Limb (tissue), 2 donors: ENCODE data around the gene PAPSS2.
A peak's percentile ranks its signal among the peaks of the same experiment; 100 is the strongest.
"Not testable (repeated sequence)": the region's sequence is repeated elsewhere in the genome, so short reads cannot be mapped to it uniquely, and the experiment has no call there.

Experiments used
- DNase-seq, 2 donors: peaks; one replicate each; pipeline ENCODE4 v3.0.0-alpha.2; 2016; ENCODE audit errors: extremely low spot score in 2 of 2

The PAPSS2 gene

GRCh38 chr10:87702973-87703294, 43.3 kb downstream of the PAPSS2 start:
- DNase-seq: no peak

DNA sequence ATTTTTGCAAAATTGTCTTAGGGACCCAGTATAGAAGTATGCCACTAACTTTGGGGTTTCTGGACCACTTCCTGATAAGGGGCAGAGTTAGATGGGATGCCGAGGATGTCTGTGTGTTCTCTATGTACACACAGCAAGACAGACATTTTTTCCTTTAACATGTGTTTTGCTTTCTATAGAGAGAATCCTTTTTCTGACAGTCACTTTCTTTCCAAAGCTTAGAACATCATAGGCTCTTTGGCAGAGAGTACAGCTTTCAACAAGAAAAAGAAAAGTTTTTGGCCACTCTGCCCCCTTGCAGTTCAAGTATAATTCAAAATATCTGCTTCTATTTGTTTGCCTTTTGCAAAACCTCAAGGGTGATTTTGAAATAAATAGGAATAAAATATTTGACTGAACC, 44.1 kb downstream of the PAPSS2 start:
- no peak for DNase-seq

GRCh38 chr10:87705339-87705738, 45.7 kb downstream of the PAPSS2 start:
- no peak for DNase-seq

DNA sequence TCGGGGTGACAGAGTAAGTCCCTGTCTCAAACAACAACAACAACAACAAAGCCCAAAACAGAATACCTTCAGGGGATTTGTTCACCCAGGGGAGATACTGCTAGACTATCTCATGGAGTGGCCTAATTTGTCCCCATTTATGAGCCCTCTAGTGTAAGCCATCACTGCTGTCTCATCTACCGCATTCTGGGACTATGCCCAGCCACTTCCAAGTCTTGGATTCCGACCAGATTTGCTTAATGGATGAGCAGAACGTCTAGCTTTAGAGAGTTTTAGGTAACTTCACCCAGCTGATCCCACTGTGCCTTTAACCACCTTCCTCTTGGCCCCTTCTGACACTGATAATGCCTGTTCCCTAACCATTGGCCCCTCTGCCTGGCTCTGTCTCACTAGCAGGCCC, 47.1 kb downstream of the PAPSS2 start:
- no peak for DNase-seq

GRCh38 chr10:87707254-87707653, 47.6 kb downstream of the PAPSS2 start:
- no peak for DNase-seq

DNA sequence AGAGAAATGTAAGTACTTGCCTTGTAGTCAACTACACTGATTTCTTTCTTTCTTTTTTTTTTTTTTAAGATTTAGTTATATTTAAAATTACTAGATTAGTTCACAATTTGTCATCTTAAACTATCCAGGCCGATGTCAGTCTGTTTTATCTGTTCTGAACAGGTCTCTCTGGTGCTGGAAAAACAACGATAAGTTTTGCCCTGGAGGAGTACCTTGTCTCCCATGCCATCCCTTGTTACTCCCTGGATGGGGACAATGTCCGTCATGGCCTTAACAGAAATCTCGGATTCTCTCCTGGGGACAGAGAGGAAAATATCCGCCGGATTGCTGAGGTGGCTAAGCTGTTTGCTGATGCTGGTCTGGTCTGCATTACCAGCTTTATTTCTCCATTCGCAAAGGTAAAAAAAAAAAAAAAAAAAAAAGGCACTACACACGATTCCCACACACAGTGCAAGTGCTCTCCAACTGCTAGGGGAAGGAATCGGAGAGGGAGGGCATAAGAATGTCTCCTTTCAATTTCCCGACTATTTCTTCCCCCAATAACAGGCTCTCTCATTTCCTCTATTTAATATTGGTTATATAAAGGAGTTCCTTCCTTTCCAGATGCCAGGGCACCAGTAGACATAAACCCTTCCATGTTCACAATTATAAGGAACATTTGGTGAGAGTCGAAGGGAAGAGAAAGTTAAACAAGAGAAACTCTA, 53.4 kb downstream of the PAPSS2 start:
- DNase-seq: no peak

DNA sequence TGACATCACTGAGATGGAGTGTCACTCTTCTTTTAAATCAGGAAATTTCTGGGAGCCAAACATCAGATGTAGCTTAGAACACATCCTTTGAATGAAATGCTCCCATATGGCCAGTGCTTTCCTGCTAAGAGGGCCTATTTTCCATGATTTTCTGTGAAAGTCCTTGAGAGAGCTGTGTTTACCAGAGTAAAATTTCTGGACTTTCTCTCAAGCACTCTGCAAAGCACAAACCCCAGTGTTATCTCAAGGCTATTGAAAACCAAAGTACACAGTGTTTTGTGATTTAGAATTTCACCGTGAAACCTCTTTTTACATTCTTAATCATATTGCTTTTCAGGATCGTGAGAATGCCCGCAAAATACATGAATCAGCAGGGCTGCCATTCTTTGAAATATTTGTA, 54.0 kb downstream of the PAPSS2 start:
- DNase-seq: no peak

- no peak for DNase-seq
Observed at GRCh38 chr10:87715552-87716347, 56.1 kb downstream of the PAPSS2 start.

GRCh38 chr10:87716348-87716670, 56.6 kb downstream of the PAPSS2 start:
- DNase-seq: no peak

DNA sequence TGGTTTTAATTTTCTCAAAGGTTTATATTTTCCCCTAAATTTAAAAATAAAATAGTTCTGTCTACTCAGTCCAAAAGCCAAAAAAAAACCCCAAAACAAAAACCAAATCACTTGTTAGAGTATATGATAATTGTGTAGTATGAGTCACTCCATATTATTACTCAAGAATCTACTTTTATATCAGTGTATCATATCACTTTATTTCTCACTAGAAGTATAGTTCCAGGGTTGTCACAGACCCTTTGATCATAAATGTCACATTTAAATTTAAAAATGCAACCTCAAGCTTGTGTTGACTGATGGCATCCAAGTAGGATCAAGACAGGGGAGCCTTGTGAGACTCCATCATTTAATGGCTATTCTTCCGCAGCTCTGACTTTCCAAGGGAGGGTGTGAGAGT, 61.0 kb downstream of the PAPSS2 start:
- DNase-seq: no peak

GRCh38 chr10:87721781-87722180, 62.1 kb downstream of the PAPSS2 start:
- no peak for DNase-seq

DNA sequence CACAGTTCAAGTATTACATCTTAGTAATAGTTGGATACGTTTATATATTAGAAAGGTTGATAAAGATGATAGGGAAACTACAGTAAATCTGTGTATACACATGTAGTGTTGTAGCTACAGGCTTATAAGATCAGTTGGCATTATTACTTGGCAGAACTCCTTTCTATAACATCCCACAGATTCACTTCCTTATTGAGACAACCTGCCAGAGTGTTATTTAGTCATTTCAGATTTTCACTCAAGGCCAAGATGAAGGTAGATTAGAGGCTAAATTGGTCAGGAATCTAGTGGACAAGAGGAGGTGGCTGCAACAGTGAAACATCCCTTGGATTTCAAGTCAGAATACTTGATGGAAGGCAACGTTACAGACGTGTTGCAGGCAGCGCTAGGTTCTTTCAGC, 63.0 kb downstream of the PAPSS2 start:
- DNase-seq: no peak

DNA sequence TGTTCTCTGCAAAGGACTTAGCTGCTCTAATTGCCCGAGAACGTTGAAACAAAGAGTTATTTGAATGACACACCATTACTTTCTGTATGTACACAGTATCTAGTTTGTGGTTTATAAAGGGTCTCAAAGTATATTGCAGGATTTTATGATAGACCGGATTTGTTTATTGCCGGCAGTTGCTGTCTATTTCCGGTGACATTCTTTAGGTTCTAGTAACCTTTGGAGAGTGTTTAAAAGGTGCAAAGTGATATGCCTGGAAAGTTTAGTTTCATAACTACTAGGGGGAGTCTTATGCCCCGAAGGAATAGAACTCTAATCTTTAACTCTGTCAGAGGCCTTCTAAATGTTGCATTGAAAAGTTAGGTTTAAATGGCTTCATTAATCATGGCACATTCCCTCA, 63.8 kb downstream of the PAPSS2 start:
- DNase-seq: no peak

- DNase-seq: no peak
Observed at GRCh38 chr10:87724789-87725188, 65.1 kb downstream of the PAPSS2 start.

- no peak for DNase-seq
Observed at GRCh38 chr10:87729940-87730339, 70.3 kb downstream of the PAPSS2 start.

DNA sequence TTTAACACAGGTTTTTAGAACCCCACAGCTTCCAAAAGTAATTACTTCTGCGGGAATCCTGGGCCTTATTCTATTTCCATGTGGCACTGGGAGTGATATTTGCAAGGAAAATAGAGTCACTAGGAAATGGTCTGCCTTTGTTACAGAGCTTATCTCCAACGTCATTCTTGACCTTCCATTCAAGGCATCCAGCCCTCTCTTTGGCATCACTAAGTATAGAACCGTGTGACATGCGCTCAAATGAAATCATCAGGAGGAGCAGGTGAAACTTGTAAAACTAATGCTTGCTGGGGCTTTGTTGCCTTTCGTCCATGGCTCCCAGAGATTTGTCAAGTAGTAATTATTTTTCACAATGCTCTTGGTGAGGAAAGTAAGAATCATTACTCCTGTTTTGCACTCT, 73.4 kb downstream of the PAPSS2 start:
- DNase-seq: no peak

DNA sequence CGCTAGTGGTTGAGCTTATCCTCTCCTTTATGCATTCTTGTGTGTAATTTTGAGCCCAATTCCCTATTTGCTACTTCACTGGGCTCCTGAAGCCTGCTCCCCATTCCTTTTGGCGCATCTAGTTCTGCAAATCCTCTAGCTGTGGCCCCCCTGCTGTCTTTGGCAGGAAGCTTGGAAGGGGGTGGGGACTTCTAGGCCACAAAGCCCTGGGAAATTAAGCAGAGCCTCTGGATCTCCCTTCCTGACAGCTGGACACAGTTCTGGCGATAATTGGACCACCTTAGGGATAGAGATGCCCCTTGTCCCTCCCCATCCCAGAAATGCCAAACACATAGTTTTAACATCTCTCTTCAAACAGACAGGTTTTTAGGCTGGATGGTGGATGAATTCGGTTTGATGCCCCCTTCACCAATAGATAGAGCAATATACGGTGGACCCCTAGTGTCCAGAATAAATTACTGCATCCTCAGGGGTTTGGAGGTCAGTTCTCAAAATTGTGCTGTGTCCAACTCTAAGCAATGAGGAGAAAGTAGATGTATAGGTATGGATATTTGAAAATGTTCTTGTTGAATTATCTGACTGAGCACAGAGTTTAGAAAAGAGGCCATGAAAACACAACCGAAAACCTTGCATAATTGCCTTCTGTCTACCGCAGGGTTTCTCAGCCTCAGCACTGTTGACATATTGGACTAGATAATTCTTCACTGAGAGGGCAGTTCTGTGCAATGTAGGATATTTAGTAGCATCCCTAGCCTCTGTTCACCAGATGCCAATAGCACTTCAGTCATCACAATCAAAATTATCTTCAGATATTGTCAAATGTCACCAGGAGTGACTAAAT, 75.5 kb downstream of the PAPSS2 start:
- DNase-seq: peak; percentile 49 to 60

- DNase-seq: not testable (repeated sequence)
Observed at GRCh38 chr10:87738253-87738652, 78.6 kb downstream of the PAPSS2 start.

DNA sequence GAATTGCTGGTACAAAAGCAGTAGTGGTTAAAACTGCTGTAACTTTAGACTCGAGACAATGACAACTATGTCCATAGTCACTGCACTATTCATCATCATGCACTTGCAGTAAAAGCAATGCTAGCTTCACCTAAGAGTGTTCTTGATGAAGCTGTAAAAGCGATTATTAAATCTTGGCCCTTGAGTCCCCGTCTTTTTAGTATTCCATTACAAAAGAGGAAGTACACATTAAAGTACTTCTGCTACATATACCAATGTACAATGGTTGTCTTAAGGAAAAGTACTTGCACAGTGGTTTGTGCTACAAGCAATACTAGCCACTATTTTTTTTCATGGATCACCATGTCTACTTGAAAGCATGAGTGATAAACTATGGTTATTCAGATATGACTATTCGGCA, 80.0 kb downstream of the PAPSS2 start:
- DNase-seq: no peak

DNA sequence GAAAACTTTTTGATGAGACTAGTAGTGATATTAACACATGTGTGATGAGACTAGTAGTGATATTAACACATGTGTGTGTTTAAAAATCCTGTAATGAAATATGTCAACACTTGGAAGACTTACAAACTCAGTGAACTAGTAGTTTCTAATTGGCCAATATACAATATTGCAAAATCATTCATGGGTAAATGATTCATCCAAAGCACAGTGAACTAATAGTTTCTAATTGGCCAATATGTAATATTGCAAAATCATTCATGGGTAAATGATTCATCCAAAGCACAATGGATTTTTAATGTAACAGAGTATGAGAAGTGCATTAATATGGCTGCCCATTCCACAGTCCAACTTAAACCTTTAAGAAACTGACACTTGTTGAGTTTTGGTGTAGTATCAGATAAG, 80.6 kb downstream of the PAPSS2 start:
- DNase-seq: no peak

DNA sequence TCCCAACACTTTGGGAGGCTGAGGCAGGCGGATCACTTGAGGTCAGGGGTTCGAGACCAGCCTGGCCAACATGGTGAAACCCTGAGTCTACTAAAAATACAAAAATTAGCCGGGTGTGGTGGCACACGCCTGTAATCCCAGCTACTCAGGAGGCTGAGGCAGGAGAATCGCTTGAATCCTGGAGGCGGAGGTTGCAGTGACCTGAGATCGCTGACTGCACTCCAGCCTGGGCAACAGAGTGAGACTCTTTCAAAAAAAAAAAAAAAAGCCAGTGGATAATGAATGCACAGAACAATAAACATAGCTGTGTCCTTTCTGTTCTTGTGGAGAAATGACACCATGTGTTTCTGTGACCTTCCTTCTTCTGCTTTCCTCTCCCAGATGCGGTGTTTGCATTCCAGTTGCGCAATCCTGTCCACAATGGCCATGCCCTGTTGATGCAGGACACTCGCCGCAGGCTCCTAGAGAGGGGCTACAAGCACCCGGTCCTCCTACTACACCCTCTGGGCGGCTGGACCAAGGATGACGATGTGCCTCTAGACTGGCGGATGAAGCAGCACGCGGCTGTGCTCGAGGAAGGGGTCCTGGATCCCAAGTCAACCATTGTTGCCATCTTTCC, 83.4 kb downstream of the PAPSS2 start:
- not testable (repeated sequence) for DNase-seq

- DNase-seq: no peak
Observed at GRCh38 chr10:87744606-87745005, 84.9 kb downstream of the PAPSS2 start.
